OCI-LY3 (cell line): ENCODE measurements around the gene CXCL5.

Source experiments
- EZH2phosphoT487 ChIP-seq: fragments of 200-600 bp; shearing (Covaris generic); IDR thresholded peaks from 2 replicates; pipeline ENCODE4 v1.6.1; 2018; ENCODE audit warnings: antibody characterized with exemption, mixed run types, low read depth
- TF ChIP-seq, protein P1 (sequence below): fragments of 200-600, 300-600 bp; sonication (generic); IDR thresholded peaks from 2 replicates; pipeline ENCODE4 v1.5.1; 2014; ENCODE audit warnings: antibody characterized with exemption, low read length, low read depth

DNA sequence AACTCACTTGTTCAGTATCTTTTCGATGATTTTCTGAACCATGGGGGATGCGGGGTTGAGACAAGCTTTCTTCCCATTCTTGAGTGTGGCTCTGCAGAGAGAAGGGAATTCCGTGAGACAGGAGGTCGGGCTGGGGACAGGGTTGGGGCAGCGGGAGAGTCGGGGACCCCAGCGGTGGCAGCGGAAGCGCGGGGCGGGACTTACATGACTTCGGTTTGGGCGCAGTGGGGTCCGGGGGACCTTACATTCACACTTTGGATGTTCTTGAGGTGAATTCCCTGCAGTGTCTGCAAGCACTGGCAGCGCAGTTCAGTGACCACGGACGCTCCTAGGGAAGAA lies 39.6 kb upstream of the CXCL5 start:
- TF ChIP-seq, protein P1, sequence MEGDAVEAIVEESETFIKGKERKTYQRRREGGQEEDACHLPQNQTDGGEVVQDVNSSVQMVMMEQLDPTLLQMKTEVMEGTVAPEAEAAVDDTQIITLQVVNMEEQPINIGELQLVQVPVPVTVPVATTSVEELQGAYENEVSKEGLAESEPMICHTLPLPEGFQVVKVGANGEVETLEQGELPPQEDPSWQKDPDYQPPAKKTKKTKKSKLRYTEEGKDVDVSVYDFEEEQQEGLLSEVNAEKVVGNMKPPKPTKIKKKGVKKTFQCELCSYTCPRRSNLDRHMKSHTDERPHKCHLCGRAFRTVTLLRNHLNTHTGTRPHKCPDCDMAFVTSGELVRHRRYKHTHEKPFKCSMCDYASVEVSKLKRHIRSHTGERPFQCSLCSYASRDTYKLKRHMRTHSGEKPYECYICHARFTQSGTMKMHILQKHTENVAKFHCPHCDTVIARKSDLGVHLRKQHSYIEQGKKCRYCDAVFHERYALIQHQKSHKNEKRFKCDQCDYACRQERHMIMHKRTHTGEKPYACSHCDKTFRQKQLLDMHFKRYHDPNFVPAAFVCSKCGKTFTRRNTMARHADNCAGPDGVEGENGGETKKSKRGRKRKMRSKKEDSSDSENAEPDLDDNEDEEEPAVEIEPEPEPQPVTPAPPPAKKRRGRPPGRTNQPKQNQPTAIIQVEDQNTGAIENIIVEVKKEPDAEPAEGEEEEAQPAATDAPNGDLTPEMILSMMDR: no peak
- TF ChIP-seq EZH2phosphoT487: no peak
